NT2/D1 (cell line): ENCODE results near the gene CDC14B.

ENCODE experiments used
- SUZ12 ChIP-seq: IDR thresholded peaks from 2 replicates; pipeline ENCODE4 v1.6.1; 2011; ENCODE audit not compliant: insufficient read length, insufficient read depth; ENCODE audit errors: extremely low read depth
- YY1 ChIP-seq: IDR thresholded peaks from 2 replicates; pipeline ENCODE4 v1.6.1; 2011; ENCODE audit not compliant: insufficient read length, insufficient read depth
- ZNF274 ChIP-seq: IDR thresholded peaks from 2 replicates; pipeline ENCODE4 v1.6.1; 2011; ENCODE audit warnings: mild to moderate bottlenecking, low read depth, low read length

- TF ChIP-seq ZNF274 (no peak), SUZ12 (no peak), YY1 (no peak)
Measured at GRCh38 chr9:96487949-96488348, 131.7 kb downstream of the CDC14B start.
